ENCODE data around the gene SLC22A12.

SLC22A12 gene

DNA sequence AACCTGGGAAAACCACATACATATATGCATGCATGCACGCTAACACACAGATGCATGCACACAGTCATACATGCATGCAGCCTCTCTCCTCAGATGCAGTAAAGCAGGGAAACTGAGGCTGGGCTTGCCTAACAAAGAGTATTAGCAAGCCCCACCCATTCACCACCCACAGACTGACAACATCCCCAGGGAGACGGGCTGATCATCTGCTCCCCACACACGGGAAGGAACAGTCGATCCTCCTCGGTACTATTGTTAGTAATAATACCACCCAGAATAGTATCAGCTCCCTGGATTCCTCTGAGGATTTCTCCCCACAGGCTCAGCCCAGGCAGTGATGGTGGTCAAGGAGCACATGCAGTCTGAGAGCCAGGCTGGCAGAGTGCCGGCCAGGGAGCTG, 41.2 kb downstream of the SLC22A12 start:
- H3K23ac ChIP-seq (ENCODE audit: low read length) = no peak overlapping the region
- H3K36me3 ChIP-seq (ENCODE audit: control insufficient read depth in 1 of 2, insufficient read depth in 2 of 2, low read length in 2 of 2) = no peaks in the 10 kb centered on the region
- no peak overlapping the region for H2BK12ac ChIP-seq (ENCODE audit: low read length)
- no peaks in the 10 kb centered on the region for H3K4me1 ChIP-seq (ENCODE audit: control insufficient read depth in 1 of 2, insufficient read depth in 2 of 2, low read length in 2 of 2)
- no peak overlapping the region for H4K8ac ChIP-seq (ENCODE audit: low read depth, low read length)
- H3K9ac ChIP-seq (ENCODE audit: low read length) = no peak overlapping the region
- no peak overlapping the region for H3K27ac ChIP-seq (ENCODE audit: low read depth, low read length)
- no peak overlapping the region for H4K91ac ChIP-seq (ENCODE audit: low read depth, low read length)
- no peak overlapping the region for H2BK120ac ChIP-seq (ENCODE audit: insufficient read depth, low read length, poor library complexity)
- H3K79me1 ChIP-seq (ENCODE audit: low read length) = no peaks in the 10 kb centered on the region
- no peak overlapping the region for H2BK5ac ChIP-seq (ENCODE audit: low read depth, low read length, poor library complexity)
- no peak overlapping the region for H4K12ac ChIP-seq (ENCODE audit: low read depth, low read length)
- peaks cover 13% of the 10 kb centered on the region for H3K27me3 ChIP-seq (ENCODE audit: insufficient read depth, low read length)
- H3K18ac ChIP-seq (ENCODE audit: low read length) = no peak overlapping the region
- whole genome bisulfite sequencing (ENCODE audit: extremely low coverage, insufficient coverage, insufficient read length) = no CpG with 5 or more reads among the region's 6 CpGs
- no peaks in the 10 kb centered on the region for H3K79me2 ChIP-seq (ENCODE audit: control insufficient read depth, insufficient read depth, low read length, poor library complexity)
- no peak overlapping the region for H2AFZ ChIP-seq (ENCODE audit: insufficient read depth, low read length, poor library complexity)
- H3K14ac ChIP-seq (ENCODE audit: low read length) = no peak overlapping the region
- peaks cover 14% of the 10 kb centered on the region for H3K9me3 ChIP-seq (ENCODE audit: insufficient read depth, low read depth, low read length)
- DNase-seq = no peak
- H3K4me3 ChIP-seq (ENCODE audit: low read depth, low read length) = no peak overlapping the region
- no peak overlapping the region for H3K4ac ChIP-seq (ENCODE audit: low read depth, low read length)
- H2AK5ac ChIP-seq (ENCODE audit: low read length) = no peak overlapping the region
- H3K4me2 ChIP-seq (ENCODE audit: low read length) = no peak overlapping the region

- H3K4me2 ChIP-seq (ENCODE audit: low read length) = no peak overlapping the region
- no peak overlapping the region for H3K23ac ChIP-seq (ENCODE audit: low read length)
- no peak overlapping the region for H2AK5ac ChIP-seq (ENCODE audit: low read length)
- peaks cover 15% of the 10 kb centered on the region for H3K27me3 ChIP-seq (ENCODE audit: insufficient read depth, low read length)
- no peak overlapping the region for H2AFZ ChIP-seq (ENCODE audit: insufficient read depth, low read length, poor library complexity)
- no peak overlapping the region for H3K18ac ChIP-seq (ENCODE audit: low read length)
- no peak overlapping the region for H3K9ac ChIP-seq (ENCODE audit: low read length)
- no peak overlapping the region for H2BK5ac ChIP-seq (ENCODE audit: low read depth, low read length, poor library complexity)
- no peaks in the 10 kb centered on the region for H3K79me2 ChIP-seq (ENCODE audit: control insufficient read depth, insufficient read depth, low read length, poor library complexity)
- no peak overlapping the region for H3K4ac ChIP-seq (ENCODE audit: low read depth, low read length)
- no peak overlapping the region for H3K4me3 ChIP-seq (ENCODE audit: low read depth, low read length)
- H3K9me3 ChIP-seq (ENCODE audit: insufficient read depth, low read depth, low read length) = peaks cover 14% of the 10 kb centered on the region
- no peak for DNase-seq
- H3K36me3 ChIP-seq (ENCODE audit: control insufficient read depth in 1 of 2, insufficient read depth in 2 of 2, low read length in 2 of 2) = no peaks in the 10 kb centered on the region
- no peak overlapping the region for H2BK120ac ChIP-seq (ENCODE audit: insufficient read depth, low read length, poor library complexity)
- no peak overlapping the region for H3K27ac ChIP-seq (ENCODE audit: low read depth, low read length)
- H4K8ac ChIP-seq (ENCODE audit: low read depth, low read length) = no peak overlapping the region
- H4K12ac ChIP-seq (ENCODE audit: low read depth, low read length) = no peak overlapping the region
- H4K91ac ChIP-seq (ENCODE audit: low read depth, low read length) = no peak overlapping the region
- H3K4me1 ChIP-seq (ENCODE audit: control insufficient read depth in 1 of 2, insufficient read depth in 2 of 2, low read length in 2 of 2) = no peaks in the 10 kb centered on the region
- no CpG with 5 or more reads among the region's 10 CpGs for WGBS (ENCODE audit: extremely low coverage, insufficient coverage, insufficient read length)
- no peak overlapping the region for H3K14ac ChIP-seq (ENCODE audit: low read length)
- no peaks in the 10 kb centered on the region for H3K79me1 ChIP-seq (ENCODE audit: low read length)
- no peak overlapping the region for H2BK12ac ChIP-seq (ENCODE audit: low read length)
Observed at GRCh38 chr11:64632654-64633053, 41.6 kb downstream of the SLC22A12 start.

- H2AK5ac ChIP-seq (ENCODE audit: low read length) = no peak overlapping the region
Observed at GRCh38 chr11:64633555-64634159, 42.6 kb downstream of the SLC22A12 start.

DNA sequence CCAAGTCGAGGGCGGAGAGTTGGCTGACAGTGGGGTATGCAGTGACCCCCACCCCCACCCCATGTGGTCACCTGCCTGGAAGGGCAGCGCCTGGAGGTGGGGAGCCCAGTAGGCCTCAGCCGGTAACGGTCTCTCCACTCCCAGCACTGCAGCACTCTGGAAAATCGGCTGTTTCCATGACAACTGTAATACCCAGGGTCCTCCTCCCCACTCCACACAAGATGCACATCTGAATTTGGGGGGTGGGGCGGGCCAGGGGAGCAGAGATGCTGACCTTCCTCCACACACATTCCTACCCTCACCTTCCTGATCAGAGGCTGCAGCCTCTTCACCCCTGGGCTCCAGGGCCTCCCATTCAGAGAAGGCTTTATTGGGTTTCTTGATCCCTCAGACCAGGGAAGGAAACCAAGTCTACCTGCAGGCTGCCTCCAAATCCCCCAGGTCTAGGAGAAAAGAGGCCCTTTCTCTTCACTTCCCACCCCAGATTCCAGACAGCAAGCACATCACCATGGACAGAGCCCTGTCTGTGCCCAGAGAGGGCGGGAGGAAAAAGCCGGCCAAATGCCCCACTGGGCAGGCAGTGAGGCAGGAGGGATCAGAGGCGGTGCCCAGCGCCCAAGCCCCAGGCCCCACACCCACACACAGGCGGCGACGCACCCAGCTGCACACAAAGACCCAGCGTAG, 46.5 kb downstream of the SLC22A12 start:
- no peak overlapping the region for H4K8ac ChIP-seq (ENCODE audit: low read depth, low read length)
- H4K91ac ChIP-seq (ENCODE audit: low read depth, low read length) = no peak overlapping the region
- H3K27me3 ChIP-seq (ENCODE audit: insufficient read depth, low read length) = peaks cover 41% of the 10 kb centered on the region
- peaks cover 13% of the 10 kb centered on the region for H3K9me3 ChIP-seq (ENCODE audit: insufficient read depth, low read depth, low read length)
- H2AFZ ChIP-seq (ENCODE audit: insufficient read depth, low read length, poor library complexity) = no peak overlapping the region
- H3K4me2 ChIP-seq (ENCODE audit: low read length) = peak overlapping the region; percentile 55
- H2BK12ac ChIP-seq (ENCODE audit: low read length) = no peak overlapping the region
- H3K4ac ChIP-seq (ENCODE audit: low read depth, low read length) = no peak overlapping the region
- no peak overlapping the region for H2BK5ac ChIP-seq (ENCODE audit: low read depth, low read length, poor library complexity)
- H3K23ac ChIP-seq (ENCODE audit: low read length) = no peak overlapping the region
- no peak overlapping the region for H3K14ac ChIP-seq (ENCODE audit: low read length)
- no peak overlapping the region for H3K18ac ChIP-seq (ENCODE audit: low read length)
- H3K79me2 ChIP-seq (ENCODE audit: control insufficient read depth, insufficient read depth, low read length, poor library complexity) = no peaks in the 10 kb centered on the region
- no CpG with 5 or more reads among the region's 15 CpGs for WGBS (ENCODE audit: extremely low coverage, insufficient coverage, insufficient read length)
- H2AK5ac ChIP-seq (ENCODE audit: low read length) = no peak overlapping the region
- H4K12ac ChIP-seq (ENCODE audit: low read depth, low read length) = no peak overlapping the region
- H3K4me3 ChIP-seq (ENCODE audit: low read depth, low read length) = no peak overlapping the region
- no peak overlapping the region for H3K9ac ChIP-seq (ENCODE audit: low read length)
- peaks cover 4% of the 10 kb centered on the region in 2 experiments for H3K4me1 ChIP-seq (ENCODE audit: control insufficient read depth in 1 of 2, insufficient read depth in 2 of 2, low read length in 2 of 2)
- DNase-seq = no peak
- H3K36me3 ChIP-seq (ENCODE audit: control insufficient read depth in 1 of 2, insufficient read depth in 2 of 2, low read length in 2 of 2) = no peaks in the 10 kb centered on the region
- no peak overlapping the region for H2BK120ac ChIP-seq (ENCODE audit: insufficient read depth, low read length, poor library complexity)
- no peaks in the 10 kb centered on the region for H3K79me1 ChIP-seq (ENCODE audit: low read length)
- no peak overlapping the region for H3K27ac ChIP-seq (ENCODE audit: low read depth, low read length)

More at GRCh38 chr11:64633555-64634159, 42.6 kb downstream of the SLC22A12 start:
- H4K8ac ChIP-seq (ENCODE audit: low read depth, low read length) = no peak overlapping the region
- H3K23ac ChIP-seq (ENCODE audit: low read length) = no peak overlapping the region
- peaks cover 25% of the 10 kb centered on the region for H3K27me3 ChIP-seq (ENCODE audit: insufficient read depth, low read length)
- no peak overlapping the region for H2BK12ac ChIP-seq (ENCODE audit: low read length)
- no peak overlapping the region for H3K4me2 ChIP-seq (ENCODE audit: low read length)
- H4K12ac ChIP-seq (ENCODE audit: low read depth, low read length) = no peak overlapping the region
- H2BK120ac ChIP-seq (ENCODE audit: insufficient read depth, low read length, poor library complexity) = no peak overlapping the region
- H3K36me3 ChIP-seq (ENCODE audit: control insufficient read depth in 1 of 2, insufficient read depth in 2 of 2, low read length in 2 of 2) = no peaks in the 10 kb centered on the region
- H4K91ac ChIP-seq (ENCODE audit: low read depth, low read length) = no peak overlapping the region
- H3K4me3 ChIP-seq (ENCODE audit: low read depth, low read length) = no peak overlapping the region
- no peak overlapping the region for H3K14ac ChIP-seq (ENCODE audit: low read length)
- H3K79me1 ChIP-seq (ENCODE audit: low read length) = no peaks in the 10 kb centered on the region
- peaks cover 4% of the 10 kb centered on the region in 2 experiments for H3K4me1 ChIP-seq (ENCODE audit: control insufficient read depth in 1 of 2, insufficient read depth in 2 of 2, low read length in 2 of 2)
- no peak overlapping the region for H3K27ac ChIP-seq (ENCODE audit: low read depth, low read length)
- H3K9me3 ChIP-seq (ENCODE audit: insufficient read depth, low read depth, low read length) = peaks cover 14% of the 10 kb centered on the region
- no peak for DNase-seq
- no peak overlapping the region for H3K18ac ChIP-seq (ENCODE audit: low read length)
- H3K9ac ChIP-seq (ENCODE audit: low read length) = peak overlapping the region; percentile 20
- H2BK5ac ChIP-seq (ENCODE audit: low read depth, low read length, poor library complexity) = no peak overlapping the region
- no peak overlapping the region for H2AFZ ChIP-seq (ENCODE audit: insufficient read depth, low read length, poor library complexity)
- no peaks in the 10 kb centered on the region for H3K79me2 ChIP-seq (ENCODE audit: control insufficient read depth, insufficient read depth, low read length, poor library complexity)
- WGBS (ENCODE audit: extremely low coverage, insufficient coverage, insufficient read length) = no CpG with 5 or more reads among the region's 7 CpGs
- H3K4ac ChIP-seq (ENCODE audit: low read depth, low read length) = no peak overlapping the region
